A549 treated with AZD2906 at 1 μM for 4 hours (cell line): ENCODE results near the gene COL6A2. TPM values are rescaled to one million over a fixed set of nuclear protein-coding genes. Genes with fewer than 3 reads are reported as not detected.

Source experiments
- total RNA-seq: library from RNA; stranded (reverse); fragments of 200-300 nt; extraction: Qiagen RNA extraction; gene quantifications from 5 replicates; pipeline ENCODE4 v1.2.3, GENCODE V29; 2022

Gene COL6A2
- total RNA-seq = 16.1 to 18.9 TPM (median 17.7 TPM) in 5 replicates

GRCh38 chr21:46097336-46098293 lies at the start of gene COL6A2:
COL6A2 (plus strand) TSS chr21:46098112.

GRCh38 chr21:46155514-46156377 lies 57.8 kb downstream of the COL6A2 start, which contains the start of gene FTCD:
FTCD (minus strand) TSS chr21:46155579; CDS start chr21:46155523, 56 bp downstream.

Other genes starting within 250 kb of the COL6A2 start
- gene COL6A1, start 116.3 kb upstream of the COL6A2 start, total RNA-seq = 18.1 to 24.1 TPM (median 21.7 TPM) in 5 replicates
- gene FTCD, start 57.5 kb downstream of the COL6A2 start, total RNA-seq = 0.23 to 0.24 TPM (median 0.23 TPM) in 3 of 5 replicates, not detected in the others
- 0.28 to 0.68 TPM (median 0.62 TPM) in 5 replicates for gene SPATC1L, start 86.3 kb downstream of the COL6A2 start, total RNA-seq
- 14.3 to 17.4 TPM (median 16.9 TPM) in 5 replicates for gene LSS, start 130.7 kb downstream of the COL6A2 start, total RNA-seq
- gene MCM3AP, start 187.5 kb downstream of the COL6A2 start, total RNA-seq = 30.6 to 40.3 TPM (median 35.6 TPM) in 5 replicates
- 25.5 to 28.5 TPM (median 28.1 TPM) in 5 replicates for gene YBEY, start 188.2 kb downstream of the COL6A2 start, total RNA-seq
- 3.5 to 4.8 TPM (median 4.4 TPM) in 5 replicates for gene C21orf58, start 225.8 kb downstream of the COL6A2 start, total RNA-seq
- gene PCNT, start 226.0 kb downstream of the COL6A2 start, total RNA-seq = 13.5 to 15.4 TPM (median 13.9 TPM) in 5 replicates